Esophagus muscularis mucosa (tissue), 3 donors: ENCODE measurements around the gene MTOR.
"Not testable (repeated sequence)": the region's sequence is repeated elsewhere in the genome, so short reads cannot be mapped to it uniquely, and the experiment has no call there.

ENCODE experiments used
- CTCF ChIP-seq, 3 experiments: fragments of 200-600 bp in 2 of 3; fragments of 450-650 bp in 1 of 3; sonication (generic) in 2 of 3; IDR thresholded peaks; one replicate each; pipeline ENCODE4 v1.5.1; 2017 to 2019; ENCODE audit warnings: antibody characterized with exemption in 3 of 3, mild to moderate bottlenecking in 2 of 3, moderate library complexity in 1 of 3
- POLR2A ChIP-seq: fragments of 450-650 bp; IDR thresholded peaks from one replicate; pipeline ENCODE4 v1.6.1; 2017; ENCODE audit warnings: antibody characterized with exemption, moderate library complexity, mild to moderate bottlenecking, low read depth

GRCh38 chr1:11083784-11084183, 178.6 kb downstream of the MTOR start:
- TF ChIP-seq CTCF (IDR thresholded peaks at IDR 0.05); POLR2A: not testable (repeated sequence)
